ENCODE measurements around the gene MYL11. TPM values are rescaled to one million over a fixed set of nuclear protein-coding genes. Genes with fewer than 3 reads are reported as not detected.
A peak's percentile ranks its signal among the peaks of the same experiment; 100 is the strongest.

MYL11 gene
- total RNA-seq, 4 donors from 2014 or later = not detected

- TF ChIP-seq CTCF (IDR thresholded peaks at IDR 0.05) (no peak), POLR2A (IDR thresholded peaks at IDR 0.05) (no peak)
- Histone ChIP-seq H3K27ac (peak overlapping the region in 2 of 4 donors; percentile 55 to 60), H3K36me3 (peaks cover 0 to 38% (median 0%) of the 10 kb centered on the region in 3 donors)
These were observed 24.3 kb upstream of the MYL11 start for GRCh38 chr16:30350134-30350871.

GRCh38 chr16:30351001-30351441 is 23.6 kb upstream of the MYL11 start:
- Histone ChIP-seq H3K36me3 (peaks cover 0 to 38% (median 0%) of the 10 kb centered on the region in 3 donors), H3K27me3 (no peaks in the 10 kb centered on the region), H3K27ac (peak overlapping the region in 2 of 4 donors; percentile 53 to 55), H3K4me1 (peaks cover 0 to 47% (median 10%) of the 10 kb centered on the region in 4 donors), H3K9me3 (no peaks in the 10 kb centered on the region), H3K4me3 (no peak overlapping the region)
- TF ChIP-seq CTCF (IDR thresholded peaks at IDR 0.05) (no peak), POLR2A (IDR thresholded peaks at IDR 0.05) (no peak)
- peak in 1 of 3 donors; percentile 48 for DNase-seq

More at GRCh38 chr16:30350134-30350871, 24.3 kb upstream of the MYL11 start:
- Histone ChIP-seq H3K27me3 (no peaks in the 10 kb centered on the region), H3K4me1 (peaks cover 0 to 42% (median 7%) of the 10 kb centered on the region in 4 donors), H3K9me3 (no peaks in the 10 kb centered on the region), H3K4me3 (no peak overlapping the region)
- DNase-seq = peak in 1 of 3 donors; percentile 15

- H3K4me1 ChIP-seq = peaks cover 0 to 55% (median 12%) of the 10 kb centered on the region in 4 donors
- H3K27me3 ChIP-seq = no peaks in the 10 kb centered on the region
- H3K4me3 ChIP-seq = no peak overlapping the region
- H3K36me3 ChIP-seq = peaks cover 0 to 38% (median 0%) of the 10 kb centered on the region in 3 donors
- no peaks in the 10 kb centered on the region for H3K9me3 ChIP-seq
- DNase-seq = peak in 2 of 3 donors; percentile 50 to 67
- peak overlapping the region in 3 of 4 donors; percentile 35 to 53 (median 40) for H3K27ac ChIP-seq
- TF ChIP-seq CTCF (IDR thresholded peaks at IDR 0.05) (no peak), POLR2A (IDR thresholded peaks at IDR 0.05) (no peak)
These were observed 22.8 kb upstream of the MYL11 start for GRCh38 chr16:30351586-30352419.

GRCh38 chr16:30352488-30353401 is 21.9 kb upstream of the MYL11 start:
- Histone ChIP-seq H3K9me3 (no peaks in the 10 kb centered on the region), H3K27ac (peak overlapping the region in 2 of 4 donors; percentile 13 to 40), H3K4me3 (no peak overlapping the region), H3K27me3 (no peaks in the 10 kb centered on the region), H3K36me3 (peaks cover 0 to 46% (median 0%) of the 10 kb centered on the region in 3 donors), H3K4me1 (peaks cover 0 to 62% (median 12%) of the 10 kb centered on the region in 4 donors)
- TF ChIP-seq CTCF (IDR thresholded peaks at IDR 0.05) (no peak), POLR2A (IDR thresholded peaks at IDR 0.05) (no peak)
- peak in 1 of 3 donors; percentile 33 for DNase-seq

Measured in Peyer's patch (tissue), 4 donors.